Fibroblast of mammary gland (primary cell): Measurements from ENCODE around the gene ACBD7.
A peak's percentile ranks its signal among the peaks of the same experiment; 100 is the strongest.

Experiments used
- DNase-seq: peaks from one replicate; pipeline ENCODE4 v3.0.0-alpha.2; 2010; ENCODE audit warnings: low read depth
- H3K4me3 ChIP-seq: 2 replicates; pipeline ENCODE4 v1.5.1; 2011; ENCODE audit warnings: low read depth, mild to moderate bottlenecking, low read length, moderate library complexity; ENCODE audit not compliant: control insufficient read depth
- CTCF ChIP-seq: conservative IDR thresholded peaks from 2 replicates; pipeline ENCODE4 v1.5.1; 2011; ENCODE audit warnings: low read depth, low read length, inconsistent platforms; ENCODE audit not compliant: control insufficient read depth, insufficient read depth

ACBD7 gene

DNA sequence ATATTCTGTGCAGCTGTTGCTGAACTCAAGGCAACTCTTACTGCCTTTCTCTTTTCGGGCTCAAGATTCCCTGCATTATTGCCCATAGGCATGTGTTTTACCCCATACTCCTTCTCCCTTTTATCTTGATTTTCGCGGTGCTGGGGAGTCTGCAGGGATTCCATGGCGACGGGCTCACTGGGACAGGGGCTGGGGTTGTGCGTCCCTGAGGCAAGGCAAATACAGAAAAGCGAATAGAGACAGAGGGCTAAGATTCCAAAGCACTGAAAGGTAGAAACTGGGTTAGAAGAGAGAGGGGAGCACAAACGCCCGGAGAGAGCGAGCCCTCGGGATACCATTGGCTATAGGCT, 8.1 kb upstream of the ACBD7 start:
- no peak for DNase-seq
- H3K4me3 ChIP-seq: peak overlapping the region; percentile 88
- no peak for TF ChIP-seq CTCF

- TF ChIP-seq CTCF: no peak
- DNase-seq: no peak
- H3K4me3 ChIP-seq: no peak overlapping the region
Measured at GRCh38 chr10:15092855-15093408, 4.4 kb upstream of the ACBD7 start.

DNA sequence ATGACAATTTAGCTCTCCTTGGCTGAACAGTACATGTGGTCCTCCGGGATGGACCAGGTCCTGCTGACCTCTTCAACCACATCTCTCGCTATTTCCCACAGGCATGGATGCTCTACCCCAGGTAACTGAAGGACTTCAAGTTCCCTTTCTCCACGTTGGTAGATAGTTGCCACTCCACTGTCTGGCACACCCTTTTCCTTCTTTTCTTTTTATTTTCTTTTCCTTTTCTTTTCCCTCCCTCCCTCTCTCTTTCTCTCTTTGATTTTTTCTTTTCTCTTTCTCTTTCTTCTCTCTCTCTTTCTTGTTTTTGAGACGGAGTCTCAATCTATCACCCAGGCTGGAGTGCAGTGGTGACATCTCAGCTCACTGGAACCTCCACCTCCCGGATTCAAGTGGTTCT, 2.8 kb upstream of the ACBD7 start:
- H3K4me3 ChIP-seq: no peak overlapping the region
- no peak for TF ChIP-seq CTCF

DNA sequence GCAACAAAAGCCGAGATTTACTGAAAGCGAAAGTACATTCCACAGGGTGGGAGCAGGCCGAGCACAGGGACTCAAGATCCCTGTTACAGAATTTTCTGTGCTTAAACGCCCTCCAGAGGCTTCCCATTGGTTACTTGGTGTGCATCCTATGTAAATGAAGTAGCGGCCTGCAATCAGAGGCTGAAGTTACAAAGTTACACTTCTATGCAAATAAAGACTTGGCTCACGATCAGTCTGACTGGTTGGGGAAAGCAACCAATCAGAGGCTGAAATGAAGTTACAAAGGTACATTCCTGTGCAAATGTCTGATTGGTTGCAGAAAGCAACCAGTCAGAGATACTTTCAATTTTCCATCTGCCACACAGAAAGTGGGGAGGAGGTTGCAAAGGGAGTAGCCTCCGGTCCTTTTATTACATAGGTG, 4.1 kb downstream of the ACBD7 start:
- peak overlapping the region; percentile 62 for H3K4me3 ChIP-seq
- peak; percentile 95 for DNase-seq
- TF ChIP-seq CTCF: peak; percentile 0

More for the DNA sequence above, 2.8 kb upstream of the ACBD7 start:
- no peak for DNase-seq

GRCh38 chr10:15083674-15084501, 4.7 kb downstream of the ACBD7 start:
- TF ChIP-seq CTCF: peak; percentile 9
- no peak for DNase-seq
- peak overlapping the region; percentile 62 for H3K4me3 ChIP-seq

GRCh38 chr10:15075421-15075820, 13.2 kb downstream of the ACBD7 start:
- TF ChIP-seq CTCF: no peak
- H3K4me3 ChIP-seq: no peak overlapping the region
- no peak for DNase-seq
